ENCODE results near the gene POU2AF2.

Gene POU2AF2

GRCh38 chr11:111327908-111328624 lies 82.5 kb downstream of the POU2AF2 start:
- Histone ChIP-seq H3K27ac (ENCODE audit: extremely low read depth, low read depth, low read length) (no peak overlapping the region), H3K4me3 (ENCODE audit: low read depth, low read length) (no peak overlapping the region), H3K36me3 (ENCODE audit: control insufficient read depth in 2 of 2, insufficient read depth in 1 of 2, low read length in 2 of 2) (no peaks in the 10 kb centered on the region), H3K9me3 (ENCODE audit: control insufficient read depth, insufficient read depth, low read depth, low read length) (no peaks in the 10 kb centered on the region), H3K4me1 (ENCODE audit: control insufficient read depth, insufficient read depth, low read length) (no peaks in the 10 kb centered on the region)
- TF ChIP-seq KLF1 (tag by site-specific recombination; IDR thresholded peaks at IDR 0.05) = no peak
- TF ChIP-seq ZNF274 (IDR thresholded peaks at IDR 0.05; ENCODE audit: low read length) = no peak
- TF ChIP-seq ZNF274 (tag by site-specific recombination; IDR thresholded peaks at IDR 0.05; ENCODE audit: borderline replicate concordance) = no peak
- TF ChIP-seq ZBTB20 (tag by site-specific recombination; IDR thresholded peaks at IDR 0.05) = 0 out of 2 replicates have a peak, but pooled peaks have one; percentile 23
- TF ChIP-seq ZIC2 (tag by site-specific recombination; IDR thresholded peaks at IDR 0.05) = peak; percentile 68
- 0 out of 2 replicates have a peak, but pooled peaks have one; percentile 21 for TF ChIP-seq ZBTB8A (tag by site-specific recombination; IDR thresholded peaks at IDR 0.05)
- 0 out of 2 replicates have a peak, but pooled peaks have one; percentile 58 for TF ChIP-seq ZNF664 (tag by site-specific recombination; IDR thresholded peaks at IDR 0.05)
- TF ChIP-seq FEZF1 (tag by site-specific recombination; IDR thresholded peaks at IDR 0.05) = 0 out of 2 replicates have a peak, but pooled peaks have one; percentile 30
- POLR2A ChIA-PET = no interaction called here
- CTCF ChIA-PET = interaction anchor here (1.2 kb wide), 1 partner anchor 101 kb away, joined by 4 read pairs; no protein-coding TSS in a partner anchor

DNA sequence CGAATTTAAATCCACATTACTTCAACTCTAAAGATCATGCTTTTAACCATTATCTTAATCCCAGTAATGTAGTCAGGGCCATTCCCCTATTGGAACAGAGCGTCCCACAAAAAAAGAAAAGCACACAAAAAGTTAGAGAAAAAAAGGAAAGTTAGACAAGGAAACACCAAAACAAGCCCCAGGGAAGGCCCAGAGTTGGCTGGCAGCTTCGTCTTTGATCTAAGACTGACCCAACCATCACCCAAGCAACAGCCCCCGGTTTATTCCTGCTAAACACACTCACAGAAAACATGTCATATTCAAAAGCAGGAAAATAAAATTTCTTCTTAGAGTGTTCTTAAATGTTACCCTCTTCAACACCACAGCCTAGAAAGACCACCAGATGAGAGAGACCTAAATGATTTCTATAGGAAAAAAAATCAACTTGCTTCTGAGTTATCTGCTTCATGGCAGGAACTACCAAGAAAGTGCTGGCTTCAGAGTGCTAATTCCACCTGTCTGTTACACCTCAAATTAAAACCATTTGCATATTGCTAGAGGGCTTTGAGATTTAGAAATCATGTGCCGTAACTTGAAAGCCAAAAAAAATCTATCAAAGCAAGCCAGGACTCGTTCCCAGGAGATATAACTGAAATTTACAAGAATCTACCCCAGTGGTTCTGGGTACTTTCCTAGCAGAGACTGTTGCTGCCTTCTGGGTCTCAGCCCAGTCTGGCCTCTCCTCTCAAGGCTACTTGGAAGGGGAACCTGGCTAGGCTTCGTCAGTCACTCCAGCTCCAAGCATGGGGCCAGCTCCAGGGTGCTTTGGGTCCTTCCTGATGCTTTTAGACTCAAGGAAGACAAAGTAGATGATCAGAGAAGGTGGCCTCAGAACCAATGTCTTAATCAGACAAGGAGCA lies 84.0 kb downstream of the POU2AF2 start:
- peaks cover 4% of the 10 kb centered on the region; the same call in 1 of the 2 replicates for H3K4me1 ChIP-seq (ENCODE audit: control insufficient read depth, insufficient read depth, low read length)
- H3K9me3 ChIP-seq (ENCODE audit: control insufficient read depth, insufficient read depth, low read depth, low read length) = no peaks in the 10 kb centered on the region
- CTCF ChIA-PET = no interaction called here
- H3K27ac ChIP-seq (ENCODE audit: extremely low read depth, low read depth, low read length) = no peak overlapping the region
- POLR2A ChIA-PET = no interaction called here
- TF ChIP-seq ZNF169 (tag by site-specific recombination; IDR thresholded peaks at IDR 0.05) (no peak), ZNF521 (tag by site-specific recombination; IDR thresholded peaks at IDR 0.05) (no peak), HOXC10 (CRISPR knock-in tag; IDR thresholded peaks at IDR 0.05) (no peak), ZNF19 (tag by site-specific recombination; IDR thresholded peaks at IDR 0.05; ENCODE audit: low read depth) (no peak), KLF17 (tag by site-specific recombination; IDR thresholded peaks at IDR 0.05) (no peak), ZNF404 (tag by site-specific recombination; IDR thresholded peaks at IDR 0.05) (no peak), ZFHX2 (tag by site-specific recombination; conservative IDR thresholded peaks at IDR 0.05) (no peak), ZBTB21 (tag by site-specific recombination; IDR thresholded peaks at IDR 0.05) (no peak), ZNF596 (tag by site-specific recombination; IDR thresholded peaks at IDR 0.05) (no peak)
- no peaks in the 10 kb centered on the region for H3K36me3 ChIP-seq (ENCODE audit: control insufficient read depth in 2 of 2, insufficient read depth in 1 of 2, low read length in 2 of 2)
- H3K4me3 ChIP-seq (ENCODE audit: low read depth, low read length) = no peak overlapping the region

DNA sequence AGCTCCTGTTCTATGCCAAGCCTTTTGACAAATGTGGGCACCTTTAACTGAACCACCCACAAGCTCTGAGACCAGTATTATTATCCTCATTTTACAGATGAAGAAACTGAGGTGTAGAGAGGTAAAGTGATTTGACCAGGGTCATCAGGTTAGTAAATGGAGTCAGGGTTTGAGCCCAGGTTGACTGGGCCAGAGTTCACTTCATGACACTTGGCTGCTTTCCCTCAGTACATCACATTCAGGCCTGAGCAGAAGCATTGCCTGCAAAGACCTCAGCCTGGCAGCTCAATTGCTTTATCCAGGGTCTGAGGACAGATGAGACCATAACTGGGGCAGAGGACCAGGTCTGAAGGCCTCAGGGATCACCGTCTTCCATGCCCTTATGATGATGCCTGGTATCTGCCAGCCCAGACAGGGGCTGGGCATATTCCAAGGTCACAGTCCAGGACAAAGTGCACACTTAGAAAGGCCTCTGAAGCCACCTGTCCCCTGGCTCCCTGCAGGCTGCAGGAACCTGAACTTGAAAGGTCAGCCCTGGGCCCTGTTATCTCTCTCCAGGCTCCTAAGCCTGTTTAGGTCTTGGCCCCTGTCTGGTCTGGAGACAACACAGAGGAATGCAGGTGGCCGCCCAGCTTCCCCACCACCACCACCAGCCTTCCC lies 84.8 kb downstream of the POU2AF2 start:
- Histone ChIP-seq H3K27ac (ENCODE audit: extremely low read depth, low read depth, low read length) (no peak overlapping the region), H3K36me3 (ENCODE audit: control insufficient read depth in 2 of 2, insufficient read depth in 1 of 2, low read length in 2 of 2) (no peaks in the 10 kb centered on the region), H3K4me3 (ENCODE audit: low read depth, low read length) (no peak overlapping the region), H3K4me1 (ENCODE audit: control insufficient read depth, insufficient read depth, low read length) (peaks cover 4% of the 10 kb centered on the region; the same call in 1 of the 2 replicates), H3K9me3 (ENCODE audit: control insufficient read depth, insufficient read depth, low read depth, low read length) (no peaks in the 10 kb centered on the region)
- CTCF ChIA-PET = no interaction called here
- POLR2A ChIA-PET = no interaction called here
- TF ChIP-seq, protein P1, sequence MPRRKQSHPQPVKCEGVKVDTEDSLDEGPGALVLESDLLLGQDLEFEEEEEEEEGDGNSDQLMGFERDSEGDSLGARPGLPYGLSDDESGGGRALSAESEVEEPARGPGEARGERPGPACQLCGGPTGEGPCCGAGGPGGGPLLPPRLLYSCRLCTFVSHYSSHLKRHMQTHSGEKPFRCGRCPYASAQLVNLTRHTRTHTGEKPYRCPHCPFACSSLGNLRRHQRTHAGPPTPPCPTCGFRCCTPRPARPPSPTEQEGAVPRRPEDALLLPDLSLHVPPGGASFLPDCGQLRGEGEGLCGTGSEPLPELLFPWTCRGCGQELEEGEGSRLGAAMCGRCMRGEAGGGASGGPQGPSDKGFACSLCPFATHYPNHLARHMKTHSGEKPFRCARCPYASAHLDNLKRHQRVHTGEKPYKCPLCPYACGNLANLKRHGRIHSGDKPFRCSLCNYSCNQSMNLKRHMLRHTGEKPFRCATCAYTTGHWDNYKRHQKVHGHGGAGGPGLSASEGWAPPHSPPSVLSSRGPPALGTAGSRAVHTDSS (tag by site-specific recombination; IDR thresholded peaks at IDR 0.05) = no peak
- TF ChIP-seq, protein P2, sequence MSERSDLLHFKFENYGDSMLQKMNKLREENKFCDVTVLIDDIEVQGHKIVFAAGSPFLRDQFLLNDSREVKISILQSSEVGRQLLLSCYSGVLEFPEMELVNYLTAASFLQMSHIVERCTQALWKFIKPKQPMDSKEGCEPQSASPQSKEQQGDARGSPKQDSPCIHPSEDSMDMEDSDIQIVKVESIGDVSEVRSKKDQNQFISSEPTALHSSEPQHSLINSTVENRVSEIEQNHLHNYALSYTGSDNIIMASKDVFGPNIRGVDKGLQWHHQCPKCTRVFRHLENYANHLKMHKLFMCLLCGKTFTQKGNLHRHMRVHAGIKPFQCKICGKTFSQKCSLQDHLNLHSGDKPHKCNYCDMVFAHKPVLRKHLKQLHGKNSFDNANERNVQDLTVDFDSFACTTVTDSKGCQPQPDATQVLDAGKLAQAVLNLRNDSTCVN (tag by site-specific recombination; optimal IDR thresholded peaks at IDR 0.05) = no peak
- TF ChIP-seq AEBP2 (tag by site-specific recombination; IDR thresholded peaks at IDR 0.05; ENCODE audit: borderline replicate concordance) (no peak), ZNF791 (tag by site-specific recombination; IDR thresholded peaks at IDR 0.05) (no peak), ZNF596 (tag by site-specific recombination; IDR thresholded peaks at IDR 0.05) (no peak)

Data from HEK293 (cell line).